ENCODE measurements around the gene DUS3L. TPM values are rescaled to one million over a fixed set of nuclear protein-coding genes. Genes with fewer than 3 reads are reported as not detected.

DUS3L gene
- total and polyA plus RNA-seq, 2 donors (not counting 1 experiment from before 2014, with no cell fraction given) = 84.6 to 118 TPM

GRCh38 chr19:5820785-5821184 is 29.8 kb upstream of the DUS3L start:
- Mint-ChIP-seq H3K27ac (no peak overlapping the region), H3K27me3 (peaks cover 20% of the 10 kb centered on the region), H3K9me3 (ENCODE audit: insufficient read depth) (no peaks in the 10 kb centered on the region), H3K4me3 (no peak overlapping the region), H3K4me1 (no peaks in the 10 kb centered on the region)
- Histone ChIP-seq H3K4me1 (ENCODE audit: control insufficient read depth in 2 of 2, insufficient read depth in 2 of 2, low read length in 2 of 2) (no peaks in the 10 kb centered on the region), H3K9ac (ENCODE audit: low read length) (no peak overlapping the region), H3K4me2 (replicated peaks; ENCODE audit: low read depth, low read length, poor library complexity, severe bottlenecking) (no peak overlapping the region), H4K20me1 (ENCODE audit: control insufficient read depth, insufficient read depth, low read length, poor library complexity, severe bottlenecking) (no peaks in the 10 kb centered on the region), H3K27ac (ENCODE audit: low read length in 2 of 2) (no peak overlapping the region), H3K79me2 (ENCODE audit: control insufficient read depth, insufficient read depth, low read length) (no peaks in the 10 kb centered on the region), H3K4me3 (ENCODE audit: control extremely low read depth in 1 of 5, extremely low read depth in 1 of 5, insufficient read depth in 1 of 5, low read depth in 2 of 5, low read length in 4 of 5) (no peak overlapping the region), H2AFZ (ENCODE audit: insufficient read depth, low read depth, low read length, poor library complexity, severe bottlenecking) (no peak overlapping the region), H3K36me3 (replicated peaks in 1 of 2; ENCODE audit: control extremely low read depth in 1 of 2, control insufficient read depth in 1 of 2, extremely low read depth in 1 of 2, insufficient read depth in 2 of 2, low read length in 1 of 2) (no peaks in the 10 kb centered on the region), H3K27me3 (replicated peaks in 1 of 4; ENCODE audit: control extremely low read depth in 1 of 4, control insufficient read depth in 3 of 4, insufficient read depth in 4 of 4, low read length in 3 of 4) (no peaks in the 10 kb centered on the region), H3K9me3 (ENCODE audit: control extremely low read depth in 1 of 3, control insufficient read depth in 2 of 3, insufficient read depth in 1 of 3, low read length in 2 of 3) (peaks cover 0 to 23% (median 0%) of the 10 kb centered on the region in 3 donors)
- DNase-seq (no peak), ATAC-seq (ENCODE audit: low read depth) (no peak)
- CTCF ChIA-PET = no interaction called here
- 58% methylated on average over 6 of the region's 6 CpGs for WGBS (ENCODE audit: insufficient coverage)
- intact Hi-C loops (cut with micrococcal nuclease) = no loop called here
- POLR2A ChIA-PET = interaction anchor here (0.7 kb wide), 1 partner anchor 1871 kb away, joined by 6 read pairs; no protein-coding TSS in a partner anchor
- TF ChIP-seq CTCF (IDR thresholded peaks at IDR 0.05) (no peak), EZH2 (IDR thresholded peaks at IDR 0.05; ENCODE audit: borderline replicate concordance, insufficient read depth, low read depth, low read length, poor library complexity, severe bottlenecking) (no peak)

DNA sequence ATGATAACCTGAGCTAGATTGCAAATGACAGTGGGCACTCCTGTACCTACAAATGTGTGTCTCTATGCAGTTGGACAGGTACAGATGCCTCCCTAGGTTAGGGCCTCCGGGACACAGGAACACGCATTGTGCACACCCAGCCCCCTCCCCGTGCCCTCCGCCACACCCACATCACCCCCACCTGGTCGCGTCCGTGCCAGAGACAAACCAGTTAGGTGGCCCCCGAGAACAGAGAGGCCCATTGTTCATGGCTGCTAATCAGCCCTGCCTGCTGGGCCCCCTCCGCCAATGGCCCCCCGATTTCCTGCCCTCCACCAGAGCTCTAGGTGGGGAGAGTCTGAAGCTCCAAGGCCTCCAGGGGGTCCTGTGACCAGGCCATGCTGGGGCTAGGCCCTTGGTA is 27.6 kb upstream of the DUS3L start:
- Histone ChIP-seq H2AFZ (ENCODE audit: insufficient read depth, low read depth, low read length, poor library complexity, severe bottlenecking) (no peak overlapping the region), H3K4me3 (ENCODE audit: control extremely low read depth in 1 of 5, extremely low read depth in 1 of 5, insufficient read depth in 1 of 5, low read depth in 2 of 5, low read length in 4 of 5) (no peak overlapping the region), H3K9ac (ENCODE audit: low read length) (no peak overlapping the region), H3K4me2 (replicated peaks; ENCODE audit: low read depth, low read length, poor library complexity, severe bottlenecking) (no peak overlapping the region), H3K4me1 (ENCODE audit: control insufficient read depth in 2 of 2, insufficient read depth in 2 of 2, low read length in 2 of 2) (no peaks in the 10 kb centered on the region), H3K79me2 (ENCODE audit: control insufficient read depth, insufficient read depth, low read length) (no peaks in the 10 kb centered on the region), H4K20me1 (ENCODE audit: control insufficient read depth, insufficient read depth, low read length, poor library complexity, severe bottlenecking) (no peaks in the 10 kb centered on the region), H3K27me3 (replicated peaks in 1 of 4; ENCODE audit: control extremely low read depth in 1 of 4, control insufficient read depth in 3 of 4, insufficient read depth in 4 of 4, low read length in 3 of 4) (no peaks in the 10 kb centered on the region), H3K9me3 (ENCODE audit: control extremely low read depth in 1 of 3, control insufficient read depth in 2 of 3, insufficient read depth in 1 of 3, low read length in 2 of 3) (peaks cover 0 to 7% (median 0%) of the 10 kb centered on the region in 3 donors), H3K27ac (ENCODE audit: low read length in 2 of 2) (no peak overlapping the region), H3K36me3 (replicated peaks in 1 of 2; ENCODE audit: control extremely low read depth in 1 of 2, control insufficient read depth in 1 of 2, extremely low read depth in 1 of 2, insufficient read depth in 2 of 2, low read length in 1 of 2) (no peaks in the 10 kb centered on the region)
- Mint-ChIP-seq H3K9me3 (ENCODE audit: insufficient read depth) (no peaks in the 10 kb centered on the region), H3K27ac (no peak overlapping the region), H3K27me3 (peaks cover 20% of the 10 kb centered on the region), H3K4me3 (no peak overlapping the region), H3K4me1 (no peaks in the 10 kb centered on the region)
- WGBS (ENCODE audit: insufficient coverage) = 82% methylated on average over 3 of the region's 10 CpGs
- intact Hi-C loops (cut with micrococcal nuclease) = no loop called here
- ATAC-seq (ENCODE audit: low read depth) (no peak), DNase-seq (no peak)
- no peak for TF ChIP-seq CTCF (IDR thresholded peaks at IDR 0.05)
- no peak for TF ChIP-seq EZH2 (IDR thresholded peaks at IDR 0.05; ENCODE audit: borderline replicate concordance, insufficient read depth, low read depth, low read length, poor library complexity, severe bottlenecking)
- ChIA-PET POLR2A (no interaction called here), CTCF (no interaction called here)
